Fibroblast of skin of left quadriceps (primary cell): ENCODE data around the gene HHATL.

ENCODE experiments used
- DNase-seq, 2 experiments: peaks; one replicate each; pipeline ENCODE4 v3.0.0-alpha.2; 2013; ENCODE audit warnings: low read depth in 2 of 2

The HHATL gene

GRCh38 chr3:42713747-42714146 lies 11.1 kb upstream of the HHATL start:
- no peak for DNase-seq

GRCh38 chr3:42712688-42713372 lies 10.2 kb upstream of the HHATL start:
- DNase-seq, result no peak

- DNase-seq, result no peak
Measured at GRCh38 chr3:42712344-42712648, 9.7 kb upstream of the HHATL start.

- DNase-seq, result no peak
Measured at GRCh38 chr3:42711491-42712343, 9.1 kb upstream of the HHATL start.

- DNase-seq, result no peak
Measured at GRCh38 chr3:42710323-42711021, 7.9 kb upstream of the HHATL start.

- no peak for DNase-seq
Measured at GRCh38 chr3:42709621-42710020, 7.0 kb upstream of the HHATL start.

- DNase-seq, result no peak
Measured at GRCh38 chr3:42708611-42709151, 6.1 kb upstream of the HHATL start.

- no peak for DNase-seq
Measured at GRCh38 chr3:42707620-42708355, 5.2 kb upstream of the HHATL start.

GRCh38 chr3:42706721-42707619 lies 4.4 kb upstream of the HHATL start:
- no peak for DNase-seq

- no peak for DNase-seq
Measured at GRCh38 chr3:42705962-42706585, 3.5 kb upstream of the HHATL start.

- DNase-seq, result no peak
Measured at GRCh38 chr3:42705058-42705767, 2.6 kb upstream of the HHATL start.

GRCh38 chr3:42704136-42704841 lies 1.7 kb upstream of the HHATL start:
- no peak for DNase-seq

- no peak for DNase-seq
Measured at GRCh38 chr3:42703695-42704025, 1.1 kb upstream of the HHATL start.

GRCh38 chr3:42702982-42703694 lies 540 bp upstream of the HHATL start:
- DNase-seq, result no peak

- DNase-seq, result no peak
Measured at GRCh38 chr3:42701371-42702065, 1.1 kb downstream of the HHATL start.

- DNase-seq, result no peak
Measured at GRCh38 chr3:42700366-42701288, 2.0 kb downstream of the HHATL start.

- DNase-seq, result no peak
Measured at GRCh38 chr3:42699511-42699971, 3.1 kb downstream of the HHATL start.
